ENCODE data around the gene ZNF500. TPM values are rescaled to one million over a fixed set of nuclear protein-coding genes. Genes with fewer than 3 reads are reported as not detected.

ZNF500 gene
- total and polyA plus RNA-seq, 10 of the 15 experiments (the other 5 are each of a cell fraction or from before 2014, with no cell fraction given): 0.99 to 13.1 (median 5.5) TPM

DNA sequence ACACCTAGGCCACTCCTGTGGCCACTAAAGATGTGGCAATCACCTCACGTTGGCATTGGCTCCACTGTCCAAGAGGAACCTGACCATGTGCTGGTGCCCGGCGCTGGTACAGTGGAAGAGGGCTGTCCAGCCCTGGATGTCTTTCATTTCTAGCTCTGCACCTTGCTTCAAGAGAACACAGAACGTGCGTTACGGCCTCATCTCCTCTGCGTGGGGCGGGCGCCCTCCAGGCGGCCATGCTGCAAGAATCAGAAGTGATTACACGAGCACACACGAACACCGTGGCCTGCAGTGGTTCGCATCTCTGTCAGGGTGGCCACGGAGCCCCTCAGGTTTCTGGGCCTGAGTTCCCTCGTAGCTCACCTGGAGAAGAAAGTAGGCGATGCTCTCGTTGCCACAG, 40.3 kb downstream of the ZNF500 start:
- FAIRE-seq: no peak
- no peaks in the 10 kb centered on the region for H3K4me1 ChIP-seq (ENCODE audit: control insufficient read depth, insufficient read depth, low read length)

DNA sequence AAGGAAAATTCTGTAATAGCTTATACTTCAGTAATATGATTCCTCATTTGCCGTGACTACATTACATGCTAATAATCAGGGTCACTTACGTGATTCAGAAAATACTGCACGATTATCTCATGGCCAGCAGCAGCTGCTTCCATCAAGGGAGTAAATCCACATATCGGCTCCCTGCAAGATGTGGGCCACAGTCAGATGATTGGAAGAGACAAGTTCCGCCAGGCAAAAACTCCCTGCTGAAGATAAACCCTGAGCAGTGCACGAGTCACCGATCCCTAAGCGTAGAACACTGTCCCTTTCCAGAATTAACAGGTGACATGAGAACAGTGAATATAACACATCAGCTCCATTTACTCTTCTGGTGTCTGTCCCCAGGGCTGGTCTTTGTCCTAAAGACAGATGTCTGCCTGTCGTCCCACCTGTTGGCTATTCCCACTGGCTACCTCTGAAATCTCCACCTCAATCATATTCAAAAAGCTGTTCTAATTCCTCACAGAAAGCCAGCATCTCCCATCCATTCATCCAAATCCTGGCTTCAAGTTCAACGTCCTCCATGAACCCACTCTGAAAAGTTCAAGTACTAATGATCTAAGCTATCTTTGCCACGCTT, 42.2 kb downstream of the ZNF500 start:
- Histone ChIP-seq H3K27ac (ENCODE audit: control insufficient read depth, insufficient read depth) (no peak overlapping the region), H4K20me1 (ENCODE audit: control insufficient read depth, insufficient read depth) (no peaks in the 10 kb centered on the region), H3K79me2 (ENCODE audit: control insufficient read depth, insufficient read depth, low read length) (no peaks in the 10 kb centered on the region), H3K4me1 (ENCODE audit: control insufficient read depth, insufficient read depth, low read length) (no peaks in the 10 kb centered on the region), H2AFZ (ENCODE audit: control insufficient read depth, low read depth, low read length) (no peak overlapping the region), H3K4me2 (ENCODE audit: control insufficient read depth, insufficient read depth) (no peak overlapping the region), H3K9me3 (replicated peaks; ENCODE audit: control insufficient read depth, insufficient read depth, low read length) (no peaks in the 10 kb centered on the region), H3K4me3 (no peak overlapping the region), H3K27me3 (replicated peaks in 1 of 2; ENCODE audit: control insufficient read depth in 2 of 2, insufficient read depth in 2 of 2, low read length in 1 of 2) (no peaks in the 10 kb centered on the region), H3K36me3 (ENCODE audit: control insufficient read depth in 2 of 2, insufficient read depth in 2 of 2, low read length in 1 of 2) (peaks cover 0 to 2% of the 10 kb centered on the region in 2 experiments; a peak in 3 of 4 replicates), H3K9ac (ENCODE audit: control insufficient read depth, insufficient read depth, low read length) (no peak overlapping the region)
- FAIRE-seq (no peak), DNase-seq (ENCODE audit: low read depth, low spot score) (no peak), ATAC-seq (no peak)
- in situ Hi-C loops (cut with MboI): no loop called here
- POLR2A ChIA-PET: no interaction called here
- SMC1A ChIA-PET (ENCODE audit: uncharacterized antibody, unreplicated experiment): no interaction called here
- intact Hi-C loops (cut with micrococcal nuclease; ENCODE audit: unreplicated experiment): no loop called here
- BruUV-seq (replicated peaks): no TSS peak
- RAD21 ChIA-PET (ENCODE audit: unreplicated experiment): no interaction called here
- CTCF ChIA-PET: interaction anchor here (1.6 kb wide), 1 partner anchor 10 kb away, joined by 4 read pairs; the partner anchor contains the start of genes ANKS3 and DNAAF8
- WGBS (ENCODE audit: insufficient coverage, insufficient replicate concordance, low lambda C conversion rate, missing lambda C conversion rate): 96% methylated on average over 11 of the region's 11 CpGs
- no peak for TF ChIP-seq POLR2AphosphoS5 (IDR thresholded peaks at IDR 0.05; ENCODE audit: low read length)
- TF ChIP-seq SIN3A (IDR thresholded peaks at IDR 0.05; ENCODE audit: low read depth, low read length): no peak
- TF ChIP-seq, protein P1, sequence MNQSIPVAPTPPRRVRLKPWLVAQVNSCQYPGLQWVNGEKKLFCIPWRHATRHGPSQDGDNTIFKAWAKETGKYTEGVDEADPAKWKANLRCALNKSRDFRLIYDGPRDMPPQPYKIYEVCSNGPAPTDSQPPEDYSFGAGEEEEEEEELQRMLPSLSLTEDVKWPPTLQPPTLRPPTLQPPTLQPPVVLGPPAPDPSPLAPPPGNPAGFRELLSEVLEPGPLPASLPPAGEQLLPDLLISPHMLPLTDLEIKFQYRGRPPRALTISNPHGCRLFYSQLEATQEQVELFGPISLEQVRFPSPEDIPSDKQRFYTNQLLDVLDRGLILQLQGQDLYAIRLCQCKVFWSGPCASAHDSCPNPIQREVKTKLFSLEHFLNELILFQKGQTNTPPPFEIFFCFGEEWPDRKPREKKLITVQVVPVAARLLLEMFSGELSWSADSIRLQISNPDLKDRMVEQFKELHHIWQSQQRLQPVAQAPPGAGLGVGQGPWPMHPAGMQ (IDR thresholded peaks at IDR 0.05; ENCODE audit: borderline replicate concordance): no peak
- TF ChIP-seq MEF2A (IDR thresholded peaks at IDR 0.05; ENCODE audit: insufficient read depth, low read depth, low read length): no peak
- no peak for TF ChIP-seq TBL1XR1 (IDR thresholded peaks at IDR 0.05; ENCODE audit: low read depth, low read length)
- TF ChIP-seq, protein P2, sequence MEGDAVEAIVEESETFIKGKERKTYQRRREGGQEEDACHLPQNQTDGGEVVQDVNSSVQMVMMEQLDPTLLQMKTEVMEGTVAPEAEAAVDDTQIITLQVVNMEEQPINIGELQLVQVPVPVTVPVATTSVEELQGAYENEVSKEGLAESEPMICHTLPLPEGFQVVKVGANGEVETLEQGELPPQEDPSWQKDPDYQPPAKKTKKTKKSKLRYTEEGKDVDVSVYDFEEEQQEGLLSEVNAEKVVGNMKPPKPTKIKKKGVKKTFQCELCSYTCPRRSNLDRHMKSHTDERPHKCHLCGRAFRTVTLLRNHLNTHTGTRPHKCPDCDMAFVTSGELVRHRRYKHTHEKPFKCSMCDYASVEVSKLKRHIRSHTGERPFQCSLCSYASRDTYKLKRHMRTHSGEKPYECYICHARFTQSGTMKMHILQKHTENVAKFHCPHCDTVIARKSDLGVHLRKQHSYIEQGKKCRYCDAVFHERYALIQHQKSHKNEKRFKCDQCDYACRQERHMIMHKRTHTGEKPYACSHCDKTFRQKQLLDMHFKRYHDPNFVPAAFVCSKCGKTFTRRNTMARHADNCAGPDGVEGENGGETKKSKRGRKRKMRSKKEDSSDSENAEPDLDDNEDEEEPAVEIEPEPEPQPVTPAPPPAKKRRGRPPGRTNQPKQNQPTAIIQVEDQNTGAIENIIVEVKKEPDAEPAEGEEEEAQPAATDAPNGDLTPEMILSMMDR (IDR thresholded peaks at IDR 0.05 in 2 of 3, conservative IDR thresholded peaks at IDR 0.05 in 1 of 3; ENCODE audit: control insufficient read depth in 2 of 3, extremely low read depth in 1 of 3, insufficient read depth in 1 of 3, low read depth in 3 of 3, low read length in 3 of 3): no peak
- TF ChIP-seq KDM1A (IDR thresholded peaks at IDR 0.05; ENCODE audit: borderline replicate concordance): no peak

More for the DNA sequence above, 40.3 kb downstream of the ZNF500 start:
- 95% methylated on average over 18 of the region's 18 CpGs for WGBS (ENCODE audit: insufficient coverage, insufficient replicate concordance, low lambda C conversion rate, missing lambda C conversion rate)
- ChIA-PET SMC1A (ENCODE audit: uncharacterized antibody, unreplicated experiment) (no interaction called here), CTCF (no interaction called here), POLR2A (no interaction called here), RAD21 (ENCODE audit: unreplicated experiment) (no interaction called here)
- peaks cover 0 to 2% of the 10 kb centered on the region in 2 experiments; a peak in 3 of 4 replicates for H3K36me3 ChIP-seq (ENCODE audit: control insufficient read depth in 2 of 2, insufficient read depth in 2 of 2, low read length in 1 of 2)
- intact Hi-C loops (cut with micrococcal nuclease; ENCODE audit: unreplicated experiment) (no loop called here), in situ Hi-C loops (cut with MboI) (no loop called here)
- no peak overlapping the region for H3K4me2 ChIP-seq (ENCODE audit: control insufficient read depth, insufficient read depth)
- H3K27me3 ChIP-seq (replicated peaks in 1 of 2; ENCODE audit: control insufficient read depth in 2 of 2, insufficient read depth in 2 of 2, low read length in 1 of 2): no peaks in the 10 kb centered on the region
- TF ChIP-seq, protein P3, sequence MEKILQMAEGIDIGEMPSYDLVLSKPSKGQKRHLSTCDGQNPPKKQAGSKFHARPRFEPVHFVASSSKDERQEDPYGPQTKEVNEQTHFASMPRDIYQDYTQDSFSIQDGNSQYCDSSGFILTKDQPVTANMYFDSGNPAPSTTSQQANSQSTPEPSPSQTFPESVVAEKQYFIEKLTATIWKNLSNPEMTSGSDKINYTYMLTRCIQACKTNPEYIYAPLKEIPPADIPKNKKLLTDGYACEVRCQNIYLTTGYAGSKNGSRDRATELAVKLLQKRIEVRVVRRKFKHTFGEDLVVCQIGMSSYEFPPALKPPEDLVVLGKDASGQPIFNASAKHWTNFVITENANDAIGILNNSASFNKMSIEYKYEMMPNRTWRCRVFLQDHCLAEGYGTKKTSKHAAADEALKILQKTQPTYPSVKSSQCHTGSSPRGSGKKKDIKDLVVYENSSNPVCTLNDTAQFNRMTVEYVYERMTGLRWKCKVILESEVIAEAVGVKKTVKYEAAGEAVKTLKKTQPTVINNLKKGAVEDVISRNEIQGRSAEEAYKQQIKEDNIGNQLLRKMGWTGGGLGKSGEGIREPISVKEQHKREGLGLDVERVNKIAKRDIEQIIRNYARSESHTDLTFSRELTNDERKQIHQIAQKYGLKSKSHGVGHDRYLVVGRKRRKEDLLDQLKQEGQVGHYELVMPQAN (conservative IDR thresholded peaks at IDR 0.05): no peak
- TF ChIP-seq TAF1 (IDR thresholded peaks at IDR 0.05; ENCODE audit: borderline replicate concordance, low read depth, low read length) (no peak), CHD1 (IDR thresholded peaks at IDR 0.05; ENCODE audit: low read depth, low read length) (no peak), SMAD5 (IDR thresholded peaks at IDR 0.05; ENCODE audit: low read depth) (no peak), STAT1 (conservative IDR thresholded peaks at IDR 0.05) (no peak)
- ATAC-seq: no peak
- no peaks in the 10 kb centered on the region for H3K79me2 ChIP-seq (ENCODE audit: control insufficient read depth, insufficient read depth, low read length)
- H4K20me1 ChIP-seq (ENCODE audit: control insufficient read depth, insufficient read depth): no peaks in the 10 kb centered on the region
- no TSS peak for BruUV-seq (replicated peaks)
- no peak for DNase-seq (ENCODE audit: low read depth, low spot score)
- H3K9me3 ChIP-seq (replicated peaks; ENCODE audit: control insufficient read depth, insufficient read depth, low read length): no peaks in the 10 kb centered on the region
- H3K9ac ChIP-seq (ENCODE audit: control insufficient read depth, insufficient read depth, low read length): no peak overlapping the region
- no peak overlapping the region for H3K27ac ChIP-seq (ENCODE audit: control insufficient read depth, insufficient read depth)
- H3K4me3 ChIP-seq: no peak overlapping the region
- no peak overlapping the region for H2AFZ ChIP-seq (ENCODE audit: control insufficient read depth, low read depth, low read length)
